Fibroblast of upper back skin (primary cell): ENCODE measurements around the gene MAST4.

Source experiments
- DNase-seq: peaks from one replicate; pipeline ENCODE4 v3.0.0-alpha.2; 2013

Gene MAST4

GRCh38 chr5:66595756-66596635 is at the start of gene MAST4:
Gene MAST4, plus strand, starts transcription at chr5:66596393. Its CDS starts 263 bp downstream, at chr5:66596656.
- DNase-seq = peak; percentile 78

- DNase-seq = no peak
Observed at GRCh38 chr5:66546541-66546940, 49.7 kb upstream of the MAST4 start.

GRCh38 chr5:66551338-66551737 is 44.9 kb upstream of the MAST4 start:
- no peak for DNase-seq

- DNase-seq = no peak
Observed at GRCh38 chr5:66551945-66552344, 44.2 kb upstream of the MAST4 start.

- no peak for DNase-seq
Observed at GRCh38 chr5:66553368-66553912, 42.8 kb upstream of the MAST4 start.

- peak; percentile 34 for DNase-seq
Observed at GRCh38 chr5:66553916-66554575, 42.1 kb upstream of the MAST4 start.

GRCh38 chr5:66554884-66555283 is 41.3 kb upstream of the MAST4 start:
- DNase-seq = no peak

GRCh38 chr5:66558560-66558959 is 37.6 kb upstream of the MAST4 start:
- no peak for DNase-seq

GRCh38 chr5:66560371-66560770 is 35.8 kb upstream of the MAST4 start:
- no peak for DNase-seq

- DNase-seq = no peak
Observed at GRCh38 chr5:66561256-66561990, 34.8 kb upstream of the MAST4 start.

GRCh38 chr5:66565878-66566277 is 30.3 kb upstream of the MAST4 start:
- DNase-seq = no peak

- DNase-seq = no peak
Observed at GRCh38 chr5:66567474-66567873, 28.7 kb upstream of the MAST4 start.

- DNase-seq = no peak
Observed at GRCh38 chr5:66570201-66570600, 26.0 kb upstream of the MAST4 start.

- DNase-seq = no peak
Observed at GRCh38 chr5:66573733-66574132, 22.5 kb upstream of the MAST4 start.

GRCh38 chr5:66582499-66583165 is 13.6 kb upstream of the MAST4 start:
- DNase-seq = peak; percentile 47

- DNase-seq = no peak
Observed at GRCh38 chr5:66585291-66585690, 10.9 kb upstream of the MAST4 start.

- DNase-seq = no peak
Observed at GRCh38 chr5:66587771-66588170, 8.4 kb upstream of the MAST4 start.

- no peak for DNase-seq
Observed at GRCh38 chr5:66596636-66597182, 516 bp downstream of the MAST4 start.

- no peak for DNase-seq
Observed at GRCh38 chr5:66597183-66597757, 1.1 kb downstream of the MAST4 start.

- no peak for DNase-seq
Observed at GRCh38 chr5:66602621-66603020, 6.4 kb downstream of the MAST4 start.

- DNase-seq = no peak
Observed at GRCh38 chr5:66603164-66603563, 7.0 kb downstream of the MAST4 start.

- DNase-seq = no peak
Observed at GRCh38 chr5:66603881-66604280, 7.7 kb downstream of the MAST4 start.
